GM19463 (cell line): Measurements from ENCODE around the gene HMSD.

Experiments used
- ATAC-seq: cut with Tn5 transposase; IDR thresholded peaks from one replicate; pipeline ENCODE4 v1.9.1; 2021; ENCODE audit warnings: mild to moderate bottlenecking, moderate library complexity; ENCODE audit not compliant: unreplicated experiment

HMSD gene

GRCh38 chr18:63953811-63954210 lies 4.7 kb downstream of the HMSD start:
- ATAC-seq: no peak

- ATAC-seq: no peak
Measured at GRCh38 chr18:63956755-63957154, 7.7 kb downstream of the HMSD start.

GRCh38 chr18:63960891-63961290 lies 11.8 kb downstream of the HMSD start:
- no peak for ATAC-seq

GRCh38 chr18:63961435-63961980 lies 12.4 kb downstream of the HMSD start:
- no peak for ATAC-seq

- no peak for ATAC-seq
Measured at GRCh38 chr18:63962137-63962536, 13.0 kb downstream of the HMSD start.

GRCh38 chr18:63963615-63964256 lies 14.6 kb downstream of the HMSD start:
- peak; percentile 81 for ATAC-seq

GRCh38 chr18:63964908-63965307 lies 15.8 kb downstream of the HMSD start:
- no peak for ATAC-seq

- ATAC-seq: no peak
Measured at GRCh38 chr18:63965716-63966330, 16.7 kb downstream of the HMSD start.

GRCh38 chr18:63969942-63970808 lies 21.1 kb downstream of the HMSD start, which contains the start of gene SERPINB8:
TSS of gene SERPINB8 (plus strand) at chr18:63970081. CDS start at chr18:63978309, 8,228 bp downstream.
- peak; percentile 90 for ATAC-seq

- peak; percentile 1 for ATAC-seq
Measured at GRCh38 chr18:63970809-63971205, 21.7 kb downstream of the HMSD start.

GRCh38 chr18:63971320-63972001 lies 22.4 kb downstream of the HMSD start:
- ATAC-seq: no peak

GRCh38 chr18:63972002-63972376 lies 22.9 kb downstream of the HMSD start:
- ATAC-seq: no peak

- ATAC-seq: no peak
Measured at GRCh38 chr18:63974991-63975390, 25.9 kb downstream of the HMSD start.

- ATAC-seq: no peak
Measured at GRCh38 chr18:63975628-63976027, 26.5 kb downstream of the HMSD start.

- ATAC-seq: no peak
Measured at GRCh38 chr18:63977040-63977439, 27.9 kb downstream of the HMSD start.

GRCh38 chr18:63979409-63979920 lies 30.4 kb downstream of the HMSD start:
- peak; percentile 60 for ATAC-seq

- ATAC-seq: no peak
Measured at GRCh38 chr18:63980027-63980426, 30.9 kb downstream of the HMSD start.

GRCh38 chr18:63980896-63981460 lies 31.9 kb downstream of the HMSD start:
- ATAC-seq: no peak

GRCh38 chr18:63981719-63982118 lies 32.6 kb downstream of the HMSD start:
- ATAC-seq: no peak

GRCh38 chr18:63982361-63982760 lies 33.3 kb downstream of the HMSD start:
- no peak for ATAC-seq
